HG03558 (cell line): ENCODE data around the gene CNPY1.
A peak's percentile ranks its signal among the peaks of the same experiment; 100 is the strongest.

ENCODE experiments used
- ATAC-seq: cut with Tn5 transposase; IDR thresholded peaks from one replicate; pipeline ENCODE4 v1.9.1; 2021; ENCODE audit warnings: moderate number of reproducible peaks; ENCODE audit not compliant: unreplicated experiment; ENCODE audit errors: extremely low read depth

Gene CNPY1

GRCh38 chr7:155493744-155494538 lies 52.4 kb downstream of the CNPY1 start:
- ATAC-seq: no peak

- ATAC-seq: no peak
These were observed 54.5 kb downstream of the CNPY1 start for GRCh38 chr7:155491812-155492211.

GRCh38 chr7:155490697-155491628 lies 55.4 kb downstream of the CNPY1 start:
- peak; percentile 79 for ATAC-seq

GRCh38 chr7:155489862-155490696 lies 56.3 kb downstream of the CNPY1 start:
- ATAC-seq: no peak

- ATAC-seq: no peak
These were observed 57.1 kb downstream of the CNPY1 start for GRCh38 chr7:155489158-155489840.

- ATAC-seq: no peak
These were observed 57.8 kb downstream of the CNPY1 start for GRCh38 chr7:155488483-155489127.

- ATAC-seq: no peak
These were observed 58.6 kb downstream of the CNPY1 start for GRCh38 chr7:155487509-155488482.

- no peak for ATAC-seq
These were observed 59.4 kb downstream of the CNPY1 start for GRCh38 chr7:155486783-155487508.

- ATAC-seq: no peak
These were observed 61.6 kb downstream of the CNPY1 start for GRCh38 chr7:155484483-155485399.

GRCh38 chr7:155483868-155484325 lies 62.5 kb downstream of the CNPY1 start:
- ATAC-seq: no peak

GRCh38 chr7:155483245-155483644 lies 63.1 kb downstream of the CNPY1 start:
- ATAC-seq: no peak

- ATAC-seq: no peak
These were observed 63.7 kb downstream of the CNPY1 start for GRCh38 chr7:155482511-155483183.

- ATAC-seq: no peak
These were observed 64.6 kb downstream of the CNPY1 start for GRCh38 chr7:155481764-155482163.

GRCh38 chr7:155477476-155477875 lies 68.9 kb downstream of the CNPY1 start:
- ATAC-seq: peak; percentile 83

GRCh38 chr7:155471718-155472117 lies 74.6 kb downstream of the CNPY1 start:
- ATAC-seq: no peak
